ENCODE data around the gene HSPA6.
"Not testable (repeated sequence)": the region's sequence is repeated elsewhere in the genome, so short reads cannot be mapped to it uniquely, and the experiment has no call there.

The HSPA6 gene

GRCh38 chr1:161563522-161563921, 39.2 kb downstream of the HSPA6 start:
- not testable (repeated sequence) for H3K4me3 ChIP-seq (ENCODE audit: control insufficient read depth, low read depth, low read length); DNase-seq (ENCODE audit: low read depth)

GRCh38 chr1:161566602-161566960, 42.2 kb downstream of the HSPA6 start:
- H3K4me3 ChIP-seq (ENCODE audit: control insufficient read depth, low read depth, low read length); DNase-seq (ENCODE audit: low read depth): not testable (repeated sequence)

GRCh38 chr1:161571703-161572102, 47.4 kb downstream of the HSPA6 start:
- not testable (repeated sequence) for H3K4me3 ChIP-seq (ENCODE audit: control insufficient read depth, low read depth, low read length)

More at GRCh38 chr1:161571703-161572102, 47.4 kb downstream of the HSPA6 start:
- not testable (repeated sequence) for DNase-seq (ENCODE audit: low read depth)
